SK-N-SH treated with all-trans-retinoic acid at 6 μM for 48 hours (cell line): ENCODE measurements around the gene USP33.

Experiments
- ATAC-seq: fragments of 200-7000 bp; cut with Tn5 transposase; 3 replicates; pipeline ENCODE4 v1.9.1; 2020; ENCODE audit warnings: mild to moderate bottlenecking, moderate library complexity
- ARNTL ChIP-seq: fragments of 450-650 bp; formaldehyde crosslinking; IDR thresholded peaks from 2 replicates; pipeline ENCODE4 v1.5.0; 2020; ENCODE audit warnings: low read depth, mild to moderate bottlenecking, moderate library complexity, borderline replicate concordance
- BACH2 ChIP-seq: fragments of 250-450 bp; sonication (Bioruptor Pico); IDR thresholded peaks from 2 replicates; pipeline ENCODE4 v1.9.0; 2021; ENCODE audit warnings: mild to moderate bottlenecking, borderline replicate concordance
- CREB5 ChIP-seq: fragments of 250-450 bp; sonication (Bioruptor Pico); IDR thresholded peaks from 2 replicates; pipeline ENCODE4 v1.5.1; 2020; ENCODE audit warnings: low read depth, mild to moderate bottlenecking, moderate library complexity
- ESRRG ChIP-seq: fragments of 250-450 bp; sonication (Bioruptor Pico); IDR thresholded peaks from 2 replicates; pipeline ENCODE4 v1.6.1; 2021; ENCODE audit warnings: mild to moderate bottlenecking
- GLIS3 ChIP-seq: fragments of 250-450 bp; sonication (Bioruptor Pico); IDR thresholded peaks from 2 replicates; pipeline ENCODE4 v1.5.0; 2020; ENCODE audit warnings: mild to moderate bottlenecking, moderate library complexity
- ISL1 ChIP-seq: fragments of 250-450 bp; sonication (Bioruptor Pico); IDR thresholded peaks from 2 replicates; pipeline ENCODE4 v2.1.2; 2022; ENCODE audit warnings: mild to moderate bottlenecking, moderate library complexity
- OSR1 ChIP-seq: fragments of 250-450 bp; sonication (Bioruptor Pico); IDR thresholded peaks from 2 replicates; pipeline ENCODE4 v1.8.0; 2022; ENCODE audit warnings: moderate library complexity, mild to moderate bottlenecking, inconsistent platforms
- POU6F1 ChIP-seq: fragments of 250-450 bp; sonication (Bioruptor Pico); IDR thresholded peaks from 2 replicates; pipeline ENCODE4 v1.8.0; 2021; ENCODE audit warnings: low read depth, mild to moderate bottlenecking, moderate library complexity, borderline replicate concordance
- PPARA ChIP-seq: fragments of 250-450 bp; sonication (Bioruptor Pico); IDR thresholded peaks from 2 replicates; pipeline ENCODE4 v1.5.0; 2020; ENCODE audit warnings: mild to moderate bottlenecking, borderline replicate concordance
- TCF4 ChIP-seq: fragments of 250-450 bp; sonication (Bioruptor Pico); IDR thresholded peaks from 2 replicates; pipeline ENCODE4 v1.8.0; 2021; ENCODE audit warnings: mild to moderate bottlenecking, moderate library complexity, borderline replicate concordance
- TOX ChIP-seq: fragments of 250-450 bp; sonication (Bioruptor Pico); IDR thresholded peaks from 2 replicates; pipeline ENCODE4 v1.8.0; 2021; ENCODE audit warnings: mild to moderate bottlenecking, moderate library complexity, borderline replicate concordance
- ZC3H10 ChIP-seq: fragments of 250-450 bp; sonication (Bioruptor Pico); IDR thresholded peaks from 2 replicates; pipeline ENCODE4 v1.5.1; 2021; ENCODE audit warnings: mild to moderate bottlenecking, moderate library complexity
- ZFP3 ChIP-seq: fragments of 250-450 bp; sonication (Bioruptor Pico); IDR thresholded peaks from 2 replicates; pipeline ENCODE4 v1.5.0; 2020; ENCODE audit warnings: mild to moderate bottlenecking, moderate library complexity
- ZFP30 ChIP-seq: fragments of 450-650 bp; formaldehyde crosslinking; IDR thresholded peaks from 2 replicates; pipeline ENCODE4 v1.5.0; 2022; ENCODE audit warnings: mild to moderate bottlenecking, moderate library complexity
- ZNF565 ChIP-seq: fragments of 450-650 bp; formaldehyde crosslinking; conservative IDR thresholded peaks from 2 replicates; pipeline ENCODE4 v1.5.0; 2020; ENCODE audit warnings: low read depth, mild to moderate bottlenecking, moderate library complexity
- ZNF8 ChIP-seq: fragments of 450-650 bp; formaldehyde crosslinking; IDR thresholded peaks from 2 replicates; pipeline ENCODE4 v1.5.0; 2020; ENCODE audit warnings: mild to moderate bottlenecking, moderate library complexity
- TF ChIP-seq, protein P1 (sequence below): fragments of 250-450 bp; sonication (Bioruptor Pico); IDR thresholded peaks from 2 replicates; pipeline ENCODE4 v1.8.0; 2020; ENCODE audit warnings: mild to moderate bottlenecking, moderate library complexity, borderline replicate concordance

USP33 gene

GRCh38 chr1:77779529-77780281, 20.1 kb upstream of the USP33 start, which contains the start of gene MIGA1:
Gene MIGA1, plus strand, starts transcription at chr1:77779649. Its CDS starts 3,604 bp downstream, at chr1:77783253.
- TF ChIP-seq ZFP3 (no peak), PPARA (CRISPR knock-in tag) (no peak), OSR1 (CRISPR knock-in tag) (no peak), ZFP30 (CRISPR knock-in tag) (no peak), ESRRG (CRISPR knock-in tag) (no peak)
- TF ChIP-seq, protein P1, sequence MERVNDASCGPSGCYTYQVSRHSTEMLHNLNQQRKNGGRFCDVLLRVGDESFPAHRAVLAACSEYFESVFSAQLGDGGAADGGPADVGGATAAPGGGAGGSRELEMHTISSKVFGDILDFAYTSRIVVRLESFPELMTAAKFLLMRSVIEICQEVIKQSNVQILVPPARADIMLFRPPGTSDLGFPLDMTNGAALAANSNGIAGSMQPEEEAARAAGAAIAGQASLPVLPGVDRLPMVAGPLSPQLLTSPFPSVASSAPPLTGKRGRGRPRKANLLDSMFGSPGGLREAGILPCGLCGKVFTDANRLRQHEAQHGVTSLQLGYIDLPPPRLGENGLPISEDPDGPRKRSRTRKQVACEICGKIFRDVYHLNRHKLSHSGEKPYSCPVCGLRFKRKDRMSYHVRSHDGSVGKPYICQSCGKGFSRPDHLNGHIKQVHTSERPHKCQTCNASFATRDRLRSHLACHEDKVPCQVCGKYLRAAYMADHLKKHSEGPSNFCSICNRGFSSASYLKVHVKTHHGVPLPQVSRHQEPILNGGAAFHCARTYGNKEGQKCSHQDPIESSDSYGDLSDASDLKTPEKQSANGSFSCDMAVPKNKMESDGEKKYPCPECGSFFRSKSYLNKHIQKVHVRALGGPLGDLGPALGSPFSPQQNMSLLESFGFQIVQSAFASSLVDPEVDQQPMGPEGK (CRISPR knock-in tag), result no peak
- ATAC-seq, result peak; percentile 99

DNA sequence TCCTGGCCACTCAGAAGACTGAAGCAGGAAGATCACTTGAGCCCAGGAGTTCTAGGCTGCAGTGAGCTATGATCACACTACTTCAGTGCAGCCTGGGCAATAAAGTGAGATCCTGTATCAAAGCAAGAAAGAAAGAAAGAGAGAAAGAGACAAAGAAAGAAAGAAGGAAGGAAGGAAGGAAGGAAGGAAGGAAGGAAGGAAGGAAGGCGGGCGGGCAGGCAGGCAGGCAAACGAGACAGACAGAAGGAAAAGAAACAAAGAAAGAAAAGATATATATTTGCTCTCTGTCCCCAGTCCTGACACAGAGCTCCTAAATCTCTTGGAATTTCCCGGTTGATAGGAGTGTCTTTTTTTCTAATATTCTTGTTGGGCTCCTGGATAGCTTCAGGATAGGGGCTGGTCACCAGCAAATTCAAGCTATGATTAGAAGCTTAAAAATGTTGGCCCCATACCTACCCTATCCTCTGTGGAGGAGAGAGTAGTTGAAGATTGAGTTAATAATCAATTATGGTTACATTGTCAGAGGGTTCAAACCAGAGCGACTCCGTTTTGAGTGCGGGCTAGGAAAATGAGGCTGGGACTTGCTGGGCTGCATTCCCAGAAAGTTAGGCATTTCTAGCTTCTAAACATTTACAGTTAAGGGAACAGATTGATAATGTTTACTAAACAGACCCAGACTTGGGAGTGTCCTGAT, 16.5 kb upstream of the USP33 start:
- no peak for ATAC-seq
- TF ChIP-seq ZNF8 (CRISPR knock-in tag), result no peak
- no peak for TF ChIP-seq ZFP30 (CRISPR knock-in tag)
- TF ChIP-seq GLIS3 (CRISPR knock-in tag), result no peak
- no peak for TF ChIP-seq BACH2 (CRISPR knock-in tag)
- TF ChIP-seq CREB5 (CRISPR knock-in tag), result no peak
- no peak for TF ChIP-seq OSR1 (CRISPR knock-in tag)

DNA sequence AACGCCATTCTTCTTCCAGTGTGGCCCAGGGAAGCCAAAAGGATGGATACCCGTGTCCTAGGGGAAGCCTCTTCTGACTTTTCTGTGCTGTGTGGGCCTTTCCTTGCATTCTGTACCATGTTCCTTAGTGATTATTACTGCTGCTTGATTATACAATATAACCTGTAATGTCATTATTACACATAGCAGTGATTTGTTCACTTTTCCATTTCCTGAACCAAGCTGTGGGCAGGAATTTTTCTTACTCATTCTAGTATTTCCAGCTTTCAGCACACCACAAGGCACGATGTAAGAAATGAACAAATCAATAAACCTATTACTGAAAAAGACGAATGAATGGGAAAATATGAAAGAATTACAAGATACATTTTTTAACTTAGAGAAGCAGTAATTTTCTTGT, 8.4 kb upstream of the USP33 start:
- TF ChIP-seq TCF4 (no peak), ISL1 (CRISPR knock-in tag) (no peak), POU6F1 (no peak), ZC3H10 (CRISPR knock-in tag) (no peak), ZNF565 (CRISPR knock-in tag) (no peak), ARNTL (CRISPR knock-in tag) (no peak), GLIS3 (CRISPR knock-in tag) (no peak)
- TF ChIP-seq, protein P1 (CRISPR knock-in tag), result no peak
- no peak for ATAC-seq

DNA sequence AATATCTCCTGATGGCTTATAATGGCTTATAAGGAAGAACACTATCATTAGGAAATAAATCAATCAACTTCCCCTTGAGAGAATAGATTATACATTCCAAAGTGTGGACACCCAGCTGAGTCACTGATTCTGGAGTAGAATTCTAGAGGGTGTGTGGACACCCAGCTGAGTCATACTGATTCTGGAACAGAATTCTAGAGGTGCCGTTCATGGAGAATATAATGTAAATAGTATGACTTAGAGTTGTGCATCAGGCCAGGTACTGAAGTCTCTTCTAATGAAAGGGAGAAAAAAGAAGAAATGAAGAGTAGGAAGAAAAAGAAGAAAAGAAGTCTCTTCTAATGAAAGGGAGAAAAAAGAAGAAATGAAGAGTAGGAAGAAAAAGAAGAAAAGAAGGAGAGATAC, 2.4 kb upstream of the USP33 start:
- no peak for TF ChIP-seq TOX (CRISPR knock-in tag)
- TF ChIP-seq ESRRG (CRISPR knock-in tag), result no peak
- 0 out of 2 replicates have a peak, but pooled peaks have one; percentile 15 for TF ChIP-seq ISL1 (CRISPR knock-in tag)
- no peak for ATAC-seq

GRCh38 chr1:77757603-77758002, 2.0 kb downstream of the USP33 start:
- no peak for TF ChIP-seq ZNF8 (CRISPR knock-in tag)
- TF ChIP-seq, protein P1 (CRISPR knock-in tag), result no peak
- ATAC-seq, result no peak
